K562 (cell line): ENCODE data around the gene ANKFN1. TPM values are rescaled to one million over a fixed set of nuclear protein-coding genes. Genes with fewer than 3 reads are reported as not detected.
A peak's percentile ranks its signal among the peaks of the same experiment; 100 is the strongest.

Source experiments
- GATA2 ChIP-seq: sonication (generic); formaldehyde crosslinking; IDR thresholded peaks from 2 replicates; pipeline ENCODE4 v1.4.0; 2020; ENCODE audit warnings: mild to moderate bottlenecking, missing genetic modification reagents
- SMC3 ChIP-seq: conservative IDR thresholded peaks from 2 replicates; pipeline ENCODE4 v1.6.1; 2011; ENCODE audit warnings: low read depth, low read length, improper control_type of control experiment; ENCODE audit not compliant: insufficient read depth
- polyA plus RNA-seq, 8 experiments: library from polyadenylated mRNA; depleted of rRNA in 4 of 8; stranded (reverse) in 5 of 8; unstranded in 3 of 8; fragments of >200 nt; fragmentation: Nextera tagmentation in 2 of 8; fragmentation: Illumina TruSeq in 1 of 8; extraction: Ambion mirVana in 2 of 8; extraction: Trizol in 1 of 8; gene quantifications; 2 replicates each; pipeline versions ENCODE4 v1.2.1 to v1.2.3, GENCODE V29; 2011 to 2014; ENCODE audit warnings: inconsistent platforms in 1 of 8, missing spikeins in 1 of 8
- total RNA-seq, 7 experiments: library from RNA; depleted of rRNA in 6 of 7; stranded (reverse); fragments of >200 nt in 6 of 7; fragmentation: Illumina TruSeq in 2 of 7; extraction: Trizol in 2 of 7; gene quantifications; 2 replicates each; pipeline versions ENCODE4 v1.2.1 to v1.2.3, GENCODE V29; 2011 to 2021; ENCODE audit warnings: low replicate concordance in 1 of 7
- TF ChIP-seq, protein P1 (sequence below): fragments of 200-600 bp; sonication (generic); IDR thresholded peaks from one replicate; pipeline ENCODE4 v1.6.1; 2012; ENCODE audit warnings: mild to moderate bottlenecking, low read depth, low read length, inconsistent platforms
- TF ChIP-seq, protein P2 (sequence below), 2 experiments: fragments of 450-650 bp; formaldehyde crosslinking in 1 of 2; IDR thresholded peaks; 2 replicates each; pipeline versions ENCODE4 v1.4.0 to v1.6.1; 2014 to 2020; ENCODE audit warnings: mild to moderate bottlenecking in 2 of 2, borderline replicate concordance in 1 of 2, low read depth in 1 of 2
- TF ChIP-seq, protein P3 (sequence below), 3 experiments: IDR thresholded peaks in 2 of 3; conservative IDR thresholded peaks in 1 of 3; 2 replicates each; pipeline ENCODE4 v1.5.1; 2011 to 2012; ENCODE audit warnings: low read length in 3 of 3, mild to moderate bottlenecking in 3 of 3, control low read depth in 2 of 3, improper control_type of control experiment in 1 of 3, inconsistent platforms in 1 of 3, low read depth in 1 of 3, mixed read lengths in 1 of 3, moderate library complexity in 1 of 3; ENCODE audit not compliant: insufficient read depth in 2 of 3

ANKFN1 gene
- total and polyA plus RNA-seq, 9 of the 15 experiments (the other 6 are each of a cell fraction or from before 2014, with no cell fraction given), result 0.04 to 0.39 (median 0.15) TPM; not detected in 1

DNA sequence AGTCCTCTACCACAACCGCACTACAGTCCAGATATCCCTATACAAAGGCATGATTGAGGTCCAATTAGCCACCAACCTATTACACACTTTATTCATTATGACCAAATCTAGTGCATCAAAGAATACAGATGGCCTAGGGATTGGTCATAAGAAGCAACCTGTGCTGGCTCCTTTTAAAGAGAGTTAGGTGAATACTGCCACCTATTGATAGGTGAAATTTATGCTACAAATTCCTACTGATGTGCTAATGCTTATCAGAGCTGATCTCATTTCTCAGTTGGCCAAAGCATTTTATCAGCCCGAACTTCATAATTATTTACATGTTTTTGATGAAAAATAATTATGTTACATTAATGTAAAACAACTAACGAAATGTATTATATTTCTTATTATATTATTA, 166.3 kb downstream of the ANKFN1 start (continued):
- TF ChIP-seq, protein P1, sequence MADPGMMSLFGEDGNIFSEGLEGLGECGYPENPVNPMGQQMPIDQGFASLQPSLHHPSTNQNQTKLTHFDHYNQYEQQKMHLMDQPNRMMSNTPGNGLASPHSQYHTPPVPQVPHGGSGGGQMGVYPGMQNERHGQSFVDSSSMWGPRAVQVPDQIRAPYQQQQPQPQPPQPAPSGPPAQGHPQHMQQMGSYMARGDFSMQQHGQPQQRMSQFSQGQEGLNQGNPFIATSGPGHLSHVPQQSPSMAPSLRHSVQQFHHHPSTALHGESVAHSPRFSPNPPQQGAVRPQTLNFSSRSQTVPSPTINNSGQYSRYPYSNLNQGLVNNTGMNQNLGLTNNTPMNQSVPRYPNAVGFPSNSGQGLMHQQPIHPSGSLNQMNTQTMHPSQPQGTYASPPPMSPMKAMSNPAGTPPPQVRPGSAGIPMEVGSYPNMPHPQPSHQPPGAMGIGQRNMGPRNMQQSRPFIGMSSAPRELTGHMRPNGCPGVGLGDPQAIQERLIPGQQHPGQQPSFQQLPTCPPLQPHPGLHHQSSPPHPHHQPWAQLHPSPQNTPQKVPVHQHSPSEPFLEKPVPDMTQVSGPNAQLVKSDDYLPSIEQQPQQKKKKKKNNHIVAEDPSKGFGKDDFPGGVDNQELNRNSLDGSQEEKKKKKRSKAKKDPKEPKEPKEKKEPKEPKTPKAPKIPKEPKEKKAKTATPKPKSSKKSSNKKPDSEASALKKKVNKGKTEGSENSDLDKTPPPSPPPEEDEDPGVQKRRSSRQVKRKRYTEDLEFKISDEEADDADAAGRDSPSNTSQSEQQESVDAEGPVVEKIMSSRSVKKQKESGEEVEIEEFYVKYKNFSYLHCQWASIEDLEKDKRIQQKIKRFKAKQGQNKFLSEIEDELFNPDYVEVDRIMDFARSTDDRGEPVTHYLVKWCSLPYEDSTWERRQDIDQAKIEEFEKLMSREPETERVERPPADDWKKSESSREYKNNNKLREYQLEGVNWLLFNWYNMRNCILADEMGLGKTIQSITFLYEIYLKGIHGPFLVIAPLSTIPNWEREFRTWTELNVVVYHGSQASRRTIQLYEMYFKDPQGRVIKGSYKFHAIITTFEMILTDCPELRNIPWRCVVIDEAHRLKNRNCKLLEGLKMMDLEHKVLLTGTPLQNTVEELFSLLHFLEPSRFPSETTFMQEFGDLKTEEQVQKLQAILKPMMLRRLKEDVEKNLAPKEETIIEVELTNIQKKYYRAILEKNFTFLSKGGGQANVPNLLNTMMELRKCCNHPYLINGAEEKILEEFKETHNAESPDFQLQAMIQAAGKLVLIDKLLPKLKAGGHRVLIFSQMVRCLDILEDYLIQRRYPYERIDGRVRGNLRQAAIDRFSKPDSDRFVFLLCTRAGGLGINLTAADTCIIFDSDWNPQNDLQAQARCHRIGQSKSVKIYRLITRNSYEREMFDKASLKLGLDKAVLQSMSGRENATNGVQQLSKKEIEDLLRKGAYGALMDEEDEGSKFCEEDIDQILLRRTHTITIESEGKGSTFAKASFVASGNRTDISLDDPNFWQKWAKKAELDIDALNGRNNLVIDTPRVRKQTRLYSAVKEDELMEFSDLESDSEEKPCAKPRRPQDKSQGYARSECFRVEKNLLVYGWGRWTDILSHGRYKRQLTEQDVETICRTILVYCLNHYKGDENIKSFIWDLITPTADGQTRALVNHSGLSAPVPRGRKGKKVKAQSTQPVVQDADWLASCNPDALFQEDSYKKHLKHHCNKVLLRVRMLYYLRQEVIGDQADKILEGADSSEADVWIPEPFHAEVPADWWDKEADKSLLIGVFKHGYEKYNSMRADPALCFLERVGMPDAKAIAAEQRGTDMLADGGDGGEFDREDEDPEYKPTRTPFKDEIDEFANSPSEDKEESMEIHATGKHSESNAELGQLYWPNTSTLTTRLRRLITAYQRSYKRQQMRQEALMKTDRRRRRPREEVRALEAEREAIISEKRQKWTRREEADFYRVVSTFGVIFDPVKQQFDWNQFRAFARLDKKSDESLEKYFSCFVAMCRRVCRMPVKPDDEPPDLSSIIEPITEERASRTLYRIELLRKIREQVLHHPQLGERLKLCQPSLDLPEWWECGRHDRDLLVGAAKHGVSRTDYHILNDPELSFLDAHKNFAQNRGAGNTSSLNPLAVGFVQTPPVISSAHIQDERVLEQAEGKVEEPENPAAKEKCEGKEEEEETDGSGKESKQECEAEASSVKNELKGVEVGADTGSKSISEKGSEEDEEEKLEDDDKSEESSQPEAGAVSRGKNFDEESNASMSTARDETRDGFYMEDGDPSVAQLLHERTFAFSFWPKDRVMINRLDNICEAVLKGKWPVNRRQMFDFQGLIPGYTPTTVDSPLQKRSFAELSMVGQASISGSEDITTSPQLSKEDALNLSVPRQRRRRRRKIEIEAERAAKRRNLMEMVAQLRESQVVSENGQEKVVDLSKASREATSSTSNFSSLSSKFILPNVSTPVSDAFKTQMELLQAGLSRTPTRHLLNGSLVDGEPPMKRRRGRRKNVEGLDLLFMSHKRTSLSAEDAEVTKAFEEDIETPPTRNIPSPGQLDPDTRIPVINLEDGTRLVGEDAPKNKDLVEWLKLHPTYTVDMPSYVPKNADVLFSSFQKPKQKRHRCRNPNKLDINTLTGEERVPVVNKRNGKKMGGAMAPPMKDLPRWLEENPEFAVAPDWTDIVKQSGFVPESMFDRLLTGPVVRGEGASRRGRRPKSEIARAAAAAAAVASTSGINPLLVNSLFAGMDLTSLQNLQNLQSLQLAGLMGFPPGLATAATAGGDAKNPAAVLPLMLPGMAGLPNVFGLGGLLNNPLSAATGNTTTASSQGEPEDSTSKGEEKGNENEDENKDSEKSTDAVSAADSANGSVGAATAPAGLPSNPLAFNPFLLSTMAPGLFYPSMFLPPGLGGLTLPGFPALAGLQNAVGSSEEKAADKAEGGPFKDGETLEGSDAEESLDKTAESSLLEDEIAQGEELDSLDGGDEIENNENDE, result no peak
- no peak for TF ChIP-seq GATA2 (CRISPR knock-in tag)
- TF ChIP-seq, protein P2, sequence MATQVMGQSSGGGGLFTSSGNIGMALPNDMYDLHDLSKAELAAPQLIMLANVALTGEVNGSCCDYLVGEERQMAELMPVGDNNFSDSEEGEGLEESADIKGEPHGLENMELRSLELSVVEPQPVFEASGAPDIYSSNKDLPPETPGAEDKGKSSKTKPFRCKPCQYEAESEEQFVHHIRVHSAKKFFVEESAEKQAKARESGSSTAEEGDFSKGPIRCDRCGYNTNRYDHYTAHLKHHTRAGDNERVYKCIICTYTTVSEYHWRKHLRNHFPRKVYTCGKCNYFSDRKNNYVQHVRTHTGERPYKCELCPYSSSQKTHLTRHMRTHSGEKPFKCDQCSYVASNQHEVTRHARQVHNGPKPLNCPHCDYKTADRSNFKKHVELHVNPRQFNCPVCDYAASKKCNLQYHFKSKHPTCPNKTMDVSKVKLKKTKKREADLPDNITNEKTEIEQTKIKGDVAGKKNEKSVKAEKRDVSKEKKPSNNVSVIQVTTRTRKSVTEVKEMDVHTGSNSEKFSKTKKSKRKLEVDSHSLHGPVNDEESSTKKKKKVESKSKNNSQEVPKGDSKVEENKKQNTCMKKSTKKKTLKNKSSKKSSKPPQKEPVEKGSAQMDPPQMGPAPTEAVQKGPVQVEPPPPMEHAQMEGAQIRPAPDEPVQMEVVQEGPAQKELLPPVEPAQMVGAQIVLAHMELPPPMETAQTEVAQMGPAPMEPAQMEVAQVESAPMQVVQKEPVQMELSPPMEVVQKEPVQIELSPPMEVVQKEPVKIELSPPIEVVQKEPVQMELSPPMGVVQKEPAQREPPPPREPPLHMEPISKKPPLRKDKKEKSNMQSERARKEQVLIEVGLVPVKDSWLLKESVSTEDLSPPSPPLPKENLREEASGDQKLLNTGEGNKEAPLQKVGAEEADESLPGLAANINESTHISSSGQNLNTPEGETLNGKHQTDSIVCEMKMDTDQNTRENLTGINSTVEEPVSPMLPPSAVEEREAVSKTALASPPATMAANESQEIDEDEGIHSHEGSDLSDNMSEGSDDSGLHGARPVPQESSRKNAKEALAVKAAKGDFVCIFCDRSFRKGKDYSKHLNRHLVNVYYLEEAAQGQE (IDR thresholded peaks at IDR 0.05; ENCODE audit: borderline replicate concordance), result peak; percentile 21; the same call in 1 of the 2 replicates
- TF ChIP-seq, protein P2 (CRISPR knock-in tag; IDR thresholded peaks at IDR 0.05; ENCODE audit: low read depth), result no peak
- TF ChIP-seq SMC3, result peak; percentile 31; the same call in 1 of the 2 replicates
- TF ChIP-seq, protein P3, sequence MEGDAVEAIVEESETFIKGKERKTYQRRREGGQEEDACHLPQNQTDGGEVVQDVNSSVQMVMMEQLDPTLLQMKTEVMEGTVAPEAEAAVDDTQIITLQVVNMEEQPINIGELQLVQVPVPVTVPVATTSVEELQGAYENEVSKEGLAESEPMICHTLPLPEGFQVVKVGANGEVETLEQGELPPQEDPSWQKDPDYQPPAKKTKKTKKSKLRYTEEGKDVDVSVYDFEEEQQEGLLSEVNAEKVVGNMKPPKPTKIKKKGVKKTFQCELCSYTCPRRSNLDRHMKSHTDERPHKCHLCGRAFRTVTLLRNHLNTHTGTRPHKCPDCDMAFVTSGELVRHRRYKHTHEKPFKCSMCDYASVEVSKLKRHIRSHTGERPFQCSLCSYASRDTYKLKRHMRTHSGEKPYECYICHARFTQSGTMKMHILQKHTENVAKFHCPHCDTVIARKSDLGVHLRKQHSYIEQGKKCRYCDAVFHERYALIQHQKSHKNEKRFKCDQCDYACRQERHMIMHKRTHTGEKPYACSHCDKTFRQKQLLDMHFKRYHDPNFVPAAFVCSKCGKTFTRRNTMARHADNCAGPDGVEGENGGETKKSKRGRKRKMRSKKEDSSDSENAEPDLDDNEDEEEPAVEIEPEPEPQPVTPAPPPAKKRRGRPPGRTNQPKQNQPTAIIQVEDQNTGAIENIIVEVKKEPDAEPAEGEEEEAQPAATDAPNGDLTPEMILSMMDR (IDR thresholded peaks at IDR 0.05 in 2 of 3, conservative IDR thresholded peaks at IDR 0.05 in 1 of 3; ENCODE audit: insufficient read depth in 2 of 3, low read depth in 1 of 3, low read length in 3 of 3), result peak in 2 of 3 experiments; percentile 49 to 66; a peak in 5 of 6 replicates
